WTC11 (cell line): ENCODE results near the gene LITAFD. TPM values are rescaled to one million over a fixed set of nuclear protein-coding genes. Genes with fewer than 3 reads are reported as not detected.
A peak's percentile ranks its signal among the peaks of the same experiment; 100 is the strongest.

ENCODE experiments used
- CBFB ChIP-seq: sonication (generic); formaldehyde crosslinking; IDR thresholded peaks from 2 replicates; pipeline ENCODE4 v1.8.1; 2022; ENCODE audit warnings: mild to moderate bottlenecking, low read depth, missing genetic modification reagents
- ETV6 ChIP-seq: sonication (generic); formaldehyde crosslinking; IDR thresholded peaks from 2 replicates; pipeline ENCODE4 v1.8.1; 2022; ENCODE audit warnings: mild to moderate bottlenecking, missing genetic modification reagents
- MXD4 ChIP-seq: fragments of 250-450 bp; sonication (Bioruptor Pico); IDR thresholded peaks from 2 replicates; pipeline ENCODE4 v1.8.0; 2021; ENCODE audit warnings: mild to moderate bottlenecking, moderate library complexity, borderline replicate concordance
- PRRX2 ChIP-seq: fragments of 250-450 bp; sonication (Bioruptor Pico); IDR thresholded peaks from 2 replicates; pipeline ENCODE4 v1.8.0; 2021; ENCODE audit warnings: mild to moderate bottlenecking
- SOX15 ChIP-seq: fragments of 250-450 bp; sonication (Bioruptor Pico); IDR thresholded peaks from 2 replicates; pipeline ENCODE4 v1.9.0; 2021; ENCODE audit warnings: mild to moderate bottlenecking
- ZBTB21 ChIP-seq: sonication (generic); formaldehyde crosslinking; IDR thresholded peaks from 2 replicates; pipeline ENCODE4 v1.8.1; 2023; ENCODE audit warnings: mild to moderate bottlenecking, missing genetic modification reagents, borderline replicate concordance
- ZNF671 ChIP-seq: fragments of 250-450 bp; sonication (Bioruptor Pico); IDR thresholded peaks from 2 replicates; pipeline ENCODE4 v1.8.0; 2021; ENCODE audit warnings: mild to moderate bottlenecking
- total RNA-seq: library from RNA; stranded (reverse); gene quantifications from 3 replicates; pipeline ENCODE4 v1.2.3, GENCODE V29; 2021
- TF ChIP-seq, protein P1 (sequence below): sonication (generic); formaldehyde crosslinking; IDR thresholded peaks from 2 replicates; pipeline ENCODE4 v1.8.0; 2023; ENCODE audit warnings: missing genetic modification reagents, mild to moderate bottlenecking, borderline replicate concordance
- TF ChIP-seq, protein P2 (sequence below): sonication (generic); formaldehyde crosslinking; IDR thresholded peaks from 2 replicates; pipeline ENCODE4 v1.8.1; 2023; ENCODE audit warnings: mild to moderate bottlenecking, missing genetic modification reagents, moderate library complexity
- TF ChIP-seq, protein P3 (sequence below): fragments of 250-450 bp; sonication (Bioruptor Pico); conservative IDR thresholded peaks from 2 replicates; pipeline ENCODE4 v1.9.0; 2021; ENCODE audit warnings: mild to moderate bottlenecking
- TF ChIP-seq, protein P4 (sequence below): sonication (generic); formaldehyde crosslinking; conservative IDR thresholded peaks from 2 replicates; pipeline ENCODE4 v1.8.1; 2023; ENCODE audit warnings: mild to moderate bottlenecking, low read depth, missing genetic modification reagents, moderate library complexity
- TF ChIP-seq, protein P5 (sequence below): sonication (generic); formaldehyde crosslinking; IDR thresholded peaks from 2 replicates; pipeline ENCODE4 v1.8.1; 2022; ENCODE audit warnings: low read depth, missing genetic modification reagents, borderline replicate concordance
- TF ChIP-seq, protein P6 (sequence below): sonication (generic); formaldehyde crosslinking; IDR thresholded peaks from 2 replicates; pipeline ENCODE4 v1.8.0; 2023; ENCODE audit warnings: mild to moderate bottlenecking, missing genetic modification reagents

The LITAFD gene
- total RNA-seq, 1 experiment from 2014 or later, result not detected

DNA sequence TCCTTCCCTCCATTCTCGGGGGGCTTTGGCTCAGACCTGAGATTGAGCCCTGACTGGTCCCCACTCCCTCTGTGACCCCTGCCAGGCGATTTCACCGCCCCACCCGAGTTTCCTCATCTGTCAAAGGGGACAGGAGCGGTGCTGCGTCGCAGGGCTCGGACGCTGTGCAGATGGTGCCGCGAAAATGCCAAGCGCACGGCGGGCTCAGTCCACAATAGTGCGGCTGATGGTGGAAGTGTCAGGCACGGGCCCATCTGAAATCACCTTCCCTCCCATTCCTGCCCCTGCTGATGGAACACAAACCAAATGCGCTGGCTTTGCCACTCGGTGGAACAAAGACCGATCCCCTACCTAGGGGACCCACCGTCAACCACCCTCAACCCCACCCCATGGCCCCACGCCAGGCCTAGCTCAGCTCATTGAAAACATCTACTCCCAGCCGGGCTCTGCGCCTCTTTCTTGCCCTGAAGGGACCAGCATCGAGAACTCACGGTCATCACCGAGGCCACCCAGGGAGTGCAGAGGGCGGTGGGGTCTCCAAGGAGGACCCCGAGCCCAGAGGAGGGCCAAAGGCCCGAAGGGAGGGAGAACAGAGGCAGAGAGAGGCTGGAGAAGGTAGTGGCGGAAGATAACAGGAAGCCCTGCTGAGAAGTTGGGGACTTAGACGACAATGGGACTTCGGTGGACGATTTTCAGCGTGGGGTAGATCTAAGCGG lies 14.8 kb upstream of the LITAFD start (continued):
- TF ChIP-seq, protein P1, sequence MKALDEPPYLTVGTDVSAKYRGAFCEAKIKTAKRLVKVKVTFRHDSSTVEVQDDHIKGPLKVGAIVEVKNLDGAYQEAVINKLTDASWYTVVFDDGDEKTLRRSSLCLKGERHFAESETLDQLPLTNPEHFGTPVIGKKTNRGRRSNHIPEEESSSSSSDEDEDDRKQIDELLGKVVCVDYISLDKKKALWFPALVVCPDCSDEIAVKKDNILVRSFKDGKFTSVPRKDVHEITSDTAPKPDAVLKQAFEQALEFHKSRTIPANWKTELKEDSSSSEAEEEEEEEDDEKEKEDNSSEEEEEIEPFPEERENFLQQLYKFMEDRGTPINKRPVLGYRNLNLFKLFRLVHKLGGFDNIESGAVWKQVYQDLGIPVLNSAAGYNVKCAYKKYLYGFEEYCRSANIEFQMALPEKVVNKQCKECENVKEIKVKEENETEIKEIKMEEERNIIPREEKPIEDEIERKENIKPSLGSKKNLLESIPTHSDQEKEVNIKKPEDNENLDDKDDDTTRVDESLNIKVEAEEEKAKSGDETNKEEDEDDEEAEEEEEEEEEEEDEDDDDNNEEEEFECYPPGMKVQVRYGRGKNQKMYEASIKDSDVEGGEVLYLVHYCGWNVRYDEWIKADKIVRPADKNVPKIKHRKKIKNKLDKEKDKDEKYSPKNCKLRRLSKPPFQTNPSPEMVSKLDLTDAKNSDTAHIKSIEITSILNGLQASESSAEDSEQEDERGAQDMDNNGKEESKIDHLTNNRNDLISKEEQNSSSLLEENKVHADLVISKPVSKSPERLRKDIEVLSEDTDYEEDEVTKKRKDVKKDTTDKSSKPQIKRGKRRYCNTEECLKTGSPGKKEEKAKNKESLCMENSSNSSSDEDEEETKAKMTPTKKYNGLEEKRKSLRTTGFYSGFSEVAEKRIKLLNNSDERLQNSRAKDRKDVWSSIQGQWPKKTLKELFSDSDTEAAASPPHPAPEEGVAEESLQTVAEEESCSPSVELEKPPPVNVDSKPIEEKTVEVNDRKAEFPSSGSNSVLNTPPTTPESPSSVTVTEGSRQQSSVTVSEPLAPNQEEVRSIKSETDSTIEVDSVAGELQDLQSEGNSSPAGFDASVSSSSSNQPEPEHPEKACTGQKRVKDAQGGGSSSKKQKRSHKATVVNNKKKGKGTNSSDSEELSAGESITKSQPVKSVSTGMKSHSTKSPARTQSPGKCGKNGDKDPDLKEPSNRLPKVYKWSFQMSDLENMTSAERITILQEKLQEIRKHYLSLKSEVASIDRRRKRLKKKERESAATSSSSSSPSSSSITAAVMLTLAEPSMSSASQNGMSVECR (CRISPR knock-in tag), result 0 out of 2 replicates have a peak, but pooled peaks have one; percentile 18
- TF ChIP-seq CBFB (CRISPR knock-in tag) (no peak), PRRX2 (CRISPR knock-in tag) (no peak), ETV6 (CRISPR knock-in tag) (0 out of 2 replicates have a peak, but pooled peaks have one; percentile 40), SOX15 (CRISPR knock-in tag) (no peak), ZBTB21 (no peak), MXD4 (CRISPR knock-in tag) (no peak), ZNF671 (no peak)
- TF ChIP-seq, protein P2, sequence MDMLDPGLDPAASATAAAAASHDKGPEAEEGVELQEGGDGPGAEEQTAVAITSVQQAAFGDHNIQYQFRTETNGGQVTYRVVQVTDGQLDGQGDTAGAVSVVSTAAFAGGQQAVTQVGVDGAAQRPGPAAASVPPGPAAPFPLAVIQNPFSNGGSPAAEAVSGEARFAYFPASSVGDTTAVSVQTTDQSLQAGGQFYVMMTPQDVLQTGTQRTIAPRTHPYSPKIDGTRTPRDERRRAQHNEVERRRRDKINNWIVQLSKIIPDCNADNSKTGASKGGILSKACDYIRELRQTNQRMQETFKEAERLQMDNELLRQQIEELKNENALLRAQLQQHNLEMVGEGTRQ (CRISPR knock-in tag), result no peak
- TF ChIP-seq, protein P3, sequence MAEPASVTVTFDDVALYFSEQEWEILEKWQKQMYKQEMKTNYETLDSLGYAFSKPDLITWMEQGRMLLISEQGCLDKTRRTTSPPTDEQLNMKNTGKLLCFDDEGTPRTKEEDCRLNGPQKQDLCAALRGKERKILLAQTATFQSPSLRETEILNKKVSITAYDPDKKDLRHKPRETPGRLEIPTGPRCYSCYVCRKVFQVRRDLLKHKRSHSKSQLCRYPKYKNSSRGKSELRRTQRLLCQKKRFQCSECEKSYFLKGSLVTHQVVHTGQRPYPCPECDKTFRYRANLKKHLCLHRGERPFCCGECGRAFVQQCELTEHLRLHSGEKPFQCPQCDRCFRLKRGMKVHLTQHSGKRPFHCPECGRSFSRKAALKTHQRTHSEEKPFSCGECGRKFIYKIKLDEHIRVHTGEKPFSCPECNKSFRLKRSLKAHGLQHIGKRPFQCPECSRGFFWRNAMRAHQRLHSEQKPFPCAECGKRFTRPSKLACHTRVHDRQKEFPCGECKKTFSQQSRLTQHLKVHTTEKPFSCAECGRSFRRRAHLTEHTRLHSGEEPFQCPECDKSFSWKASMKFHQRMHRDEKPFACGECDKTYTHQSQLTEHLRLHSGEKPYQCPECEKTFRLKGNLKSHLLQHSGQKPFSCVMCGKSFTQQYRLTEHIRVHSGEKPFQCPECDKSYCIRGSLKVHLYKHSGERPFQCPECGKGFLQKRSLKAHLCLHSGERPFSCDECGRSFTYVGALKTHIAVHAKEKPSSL (CRISPR knock-in tag), result no peak
- TF ChIP-seq, protein P4, sequence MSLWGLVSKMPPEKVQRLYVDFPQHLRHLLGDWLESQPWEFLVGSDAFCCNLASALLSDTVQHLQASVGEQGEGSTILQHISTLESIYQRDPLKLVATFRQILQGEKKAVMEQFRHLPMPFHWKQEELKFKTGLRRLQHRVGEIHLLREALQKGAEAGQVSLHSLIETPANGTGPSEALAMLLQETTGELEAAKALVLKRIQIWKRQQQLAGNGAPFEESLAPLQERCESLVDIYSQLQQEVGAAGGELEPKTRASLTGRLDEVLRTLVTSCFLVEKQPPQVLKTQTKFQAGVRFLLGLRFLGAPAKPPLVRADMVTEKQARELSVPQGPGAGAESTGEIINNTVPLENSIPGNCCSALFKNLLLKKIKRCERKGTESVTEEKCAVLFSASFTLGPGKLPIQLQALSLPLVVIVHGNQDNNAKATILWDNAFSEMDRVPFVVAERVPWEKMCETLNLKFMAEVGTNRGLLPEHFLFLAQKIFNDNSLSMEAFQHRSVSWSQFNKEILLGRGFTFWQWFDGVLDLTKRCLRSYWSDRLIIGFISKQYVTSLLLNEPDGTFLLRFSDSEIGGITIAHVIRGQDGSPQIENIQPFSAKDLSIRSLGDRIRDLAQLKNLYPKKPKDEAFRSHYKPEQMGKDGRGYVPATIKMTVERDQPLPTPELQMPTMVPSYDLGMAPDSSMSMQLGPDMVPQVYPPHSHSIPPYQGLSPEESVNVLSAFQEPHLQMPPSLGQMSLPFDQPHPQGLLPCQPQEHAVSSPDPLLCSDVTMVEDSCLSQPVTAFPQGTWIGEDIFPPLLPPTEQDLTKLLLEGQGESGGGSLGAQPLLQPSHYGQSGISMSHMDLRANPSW (CRISPR knock-in tag), result no peak
- TF ChIP-seq, protein P5, sequence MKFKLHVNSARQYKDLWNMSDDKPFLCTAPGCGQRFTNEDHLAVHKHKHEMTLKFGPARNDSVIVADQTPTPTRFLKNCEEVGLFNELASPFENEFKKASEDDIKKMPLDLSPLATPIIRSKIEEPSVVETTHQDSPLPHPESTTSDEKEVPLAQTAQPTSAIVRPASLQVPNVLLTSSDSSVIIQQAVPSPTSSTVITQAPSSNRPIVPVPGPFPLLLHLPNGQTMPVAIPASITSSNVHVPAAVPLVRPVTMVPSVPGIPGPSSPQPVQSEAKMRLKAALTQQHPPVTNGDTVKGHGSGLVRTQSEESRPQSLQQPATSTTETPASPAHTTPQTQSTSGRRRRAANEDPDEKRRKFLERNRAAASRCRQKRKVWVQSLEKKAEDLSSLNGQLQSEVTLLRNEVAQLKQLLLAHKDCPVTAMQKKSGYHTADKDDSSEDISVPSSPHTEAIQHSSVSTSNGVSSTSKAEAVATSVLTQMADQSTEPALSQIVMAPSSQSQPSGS, result no peak
- TF ChIP-seq, protein P6, sequence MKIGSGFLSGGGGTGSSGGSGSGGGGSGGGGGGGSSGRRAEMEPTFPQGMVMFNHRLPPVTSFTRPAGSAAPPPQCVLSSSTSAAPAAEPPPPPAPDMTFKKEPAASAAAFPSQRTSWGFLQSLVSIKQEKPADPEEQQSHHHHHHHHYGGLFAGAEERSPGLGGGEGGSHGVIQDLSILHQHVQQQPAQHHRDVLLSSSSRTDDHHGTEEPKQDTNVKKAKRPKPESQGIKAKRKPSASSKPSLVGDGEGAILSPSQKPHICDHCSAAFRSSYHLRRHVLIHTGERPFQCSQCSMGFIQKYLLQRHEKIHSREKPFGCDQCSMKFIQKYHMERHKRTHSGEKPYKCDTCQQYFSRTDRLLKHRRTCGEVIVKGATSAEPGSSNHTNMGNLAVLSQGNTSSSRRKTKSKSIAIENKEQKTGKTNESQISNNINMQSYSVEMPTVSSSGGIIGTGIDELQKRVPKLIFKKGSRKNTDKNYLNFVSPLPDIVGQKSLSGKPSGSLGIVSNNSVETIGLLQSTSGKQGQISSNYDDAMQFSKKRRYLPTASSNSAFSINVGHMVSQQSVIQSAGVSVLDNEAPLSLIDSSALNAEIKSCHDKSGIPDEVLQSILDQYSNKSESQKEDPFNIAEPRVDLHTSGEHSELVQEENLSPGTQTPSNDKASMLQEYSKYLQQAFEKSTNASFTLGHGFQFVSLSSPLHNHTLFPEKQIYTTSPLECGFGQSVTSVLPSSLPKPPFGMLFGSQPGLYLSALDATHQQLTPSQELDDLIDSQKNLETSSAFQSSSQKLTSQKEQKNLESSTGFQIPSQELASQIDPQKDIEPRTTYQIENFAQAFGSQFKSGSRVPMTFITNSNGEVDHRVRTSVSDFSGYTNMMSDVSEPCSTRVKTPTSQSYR, result no peak
